NCI-H524 treated with DMSO at 0.1 percent for 48 hours (cell line): ENCODE measurements around the gene SHISAL1.
A peak's percentile ranks its signal among the peaks of the same experiment; 100 is the strongest.
"Not testable (repeated sequence)": the region's sequence is repeated elsewhere in the genome, so short reads cannot be mapped to it uniquely, and the experiment has no call there.

Source experiments
- DNase-seq: peaks from one replicate; lab custom pipeline; 2025; lab: John Stamatoyannopoulos, UW

The SHISAL1 gene

GRCh38 chr22:44328326-44328725, 15.6 kb upstream of the SHISAL1 start:
- no peak for DNase-seq

GRCh38 chr22:44326491-44326885, 13.7 kb upstream of the SHISAL1 start:
- DNase-seq: peak; percentile 30

- no peak for DNase-seq
These were observed 13.2 kb upstream of the SHISAL1 start for GRCh38 chr22:44325718-44326490.

GRCh38 chr22:44323140-44323790, 10.5 kb upstream of the SHISAL1 start:
- DNase-seq: not testable (repeated sequence)

GRCh38 chr22:44319685-44320084, 6.9 kb upstream of the SHISAL1 start:
- no peak for DNase-seq

GRCh38 chr22:44318751-44319150, 6.0 kb upstream of the SHISAL1 start:
- no peak for DNase-seq

- DNase-seq: no peak
These were observed 5.3 kb upstream of the SHISAL1 start for GRCh38 chr22:44317886-44318637.

GRCh38 chr22:44317123-44317444, 4.3 kb upstream of the SHISAL1 start:
- DNase-seq: no peak

GRCh38 chr22:44316393-44317122, 3.8 kb upstream of the SHISAL1 start:
- DNase-seq: no peak

- DNase-seq: no peak
These were observed 1.8 kb upstream of the SHISAL1 start for GRCh38 chr22:44314425-44315067.

- DNase-seq: no peak
These were observed 745 bp upstream of the SHISAL1 start for GRCh38 chr22:44313385-44314006.

- no peak for DNase-seq
These were observed 938 bp downstream of the SHISAL1 start for GRCh38 chr22:44311855-44312170.

- DNase-seq: no peak
These were observed 1.5 kb downstream of the SHISAL1 start for GRCh38 chr22:44311104-44311854.

- no peak for DNase-seq
These were observed 3.1 kb downstream of the SHISAL1 start for GRCh38 chr22:44309647-44310046.

GRCh38 chr22:44309137-44309536, 3.6 kb downstream of the SHISAL1 start:
- DNase-seq: peak; percentile 26

- DNase-seq: no peak
These were observed 5.1 kb downstream of the SHISAL1 start for GRCh38 chr22:44307509-44308169.

- no peak for DNase-seq
These were observed 6.9 kb downstream of the SHISAL1 start for GRCh38 chr22:44305888-44306287.

GRCh38 chr22:44305455-44305854, 7.3 kb downstream of the SHISAL1 start:
- no peak for DNase-seq

- no peak for DNase-seq
These were observed 7.8 kb downstream of the SHISAL1 start for GRCh38 chr22:44304911-44305310.

- DNase-seq: peak; percentile 24
These were observed 8.4 kb downstream of the SHISAL1 start for GRCh38 chr22:44304354-44304753.
